Prostate gland (tissue), 2 donors: ENCODE measurements around the gene ST8SIA6. TPM values are rescaled to one million over a fixed set of nuclear protein-coding genes. Genes with fewer than 3 reads are reported as not detected.

Source experiments
- DNase-seq: peaks from one replicate; pipeline ENCODE4 v3.0.0-alpha.2; 2019; ENCODE audit warnings: low spot score
- H3K27ac ChIP-seq, 2 donors: fragments of 200-600 bp; sonication (generic); 2 replicates each; pipeline ENCODE4 v1.5.1; 2017 to 2019
- H3K27me3 ChIP-seq: fragments of 200-600 bp; sonication (generic); replicated peaks from 2 replicates; pipeline ENCODE4 v1.5.1; 2019; ENCODE audit not compliant: insufficient read depth
- H3K36me3 ChIP-seq, 2 donors: fragments of 200-600 bp; sonication (generic); 1 replicate in 1 of 2; 2 replicates in 1 of 2; pipeline versions ENCODE4 v1.5.1 to v1.8.1; 2017 to 2019
- H3K4me1 ChIP-seq: fragments of 200-600 bp; sonication (generic); replicated peaks from 2 replicates; pipeline ENCODE4 v1.5.1; 2019
- H3K4me3 ChIP-seq, 2 donors: fragments of 200-600 bp; sonication (generic); 2 replicates each; pipeline ENCODE4 v1.5.1; 2017 to 2019
- H3K9me3 ChIP-seq: fragments of 200-600 bp; sonication (generic); 2 replicates; pipeline ENCODE4 v1.5.1; 2017
- POLR2A ChIP-seq: fragments of 450-650 bp; IDR thresholded peaks from one replicate; pipeline ENCODE4 v1.6.1; 2016; ENCODE audit warnings: antibody characterized with exemption, mild to moderate bottlenecking
- POLR2AphosphoS5 ChIP-seq: sonication (generic); formaldehyde crosslinking; IDR thresholded peaks from one replicate; pipeline ENCODE4 v1.6.1; 2017; ENCODE audit warnings: antibody characterized with exemption
- WGBS: methylation state at CpG from one replicate; pipeline ENCODE4 v1.1.5; 2018; 5-methylcytosine and 5-hydroxymethylcytosine counted together
- intact Hi-C: fragments of 100-400 bp; cut with DNase I; formaldehyde crosslinking; loops from one replicate; pipeline ENCODE4 v1.14.2; 2022
- total RNA-seq, 2 donors: library from RNA; depleted of rRNA; stranded (reverse); fragments of >200 nt; gene quantifications; one replicate each; pipeline ENCODE4 v1.1.0, GENCODE V29; 2016
- TF ChIP-seq, protein P1 (sequence below), 4 experiments: fragments of 200-600 bp in 2 of 4; fragments of 450-650 bp in 2 of 4; sonication (generic) in 2 of 4; IDR thresholded peaks; 1 replicate in 3 of 4; 2 replicates in 1 of 4; pipeline ENCODE4 v1.5.1; 2016 to 2019; ENCODE audit warnings: antibody characterized with exemption in 4 of 4, mild to moderate bottlenecking in 2 of 4, moderate library complexity in 2 of 4

The ST8SIA6 gene
- total RNA-seq, 2 donors from 2014 or later, result 1.1 to 5.6 TPM

GRCh38 chr10:17375936-17376584 is 78.3 kb downstream of the ST8SIA6 start:
- Histone ChIP-seq H3K27me3 (no peaks in the 10 kb centered on the region), H3K36me3 (no peaks in the 10 kb centered on the region), H3K27ac (no peak overlapping the region), H3K9me3 (no peaks in the 10 kb centered on the region), H3K4me1 (no peaks in the 10 kb centered on the region), H3K4me3 (no peak overlapping the region)
- DNase-seq, result no peak
- 81% methylated on average over 10 of the region's 10 CpGs for WGBS
- intact Hi-C loops, result no loop called here
- TF ChIP-seq, protein P1, sequence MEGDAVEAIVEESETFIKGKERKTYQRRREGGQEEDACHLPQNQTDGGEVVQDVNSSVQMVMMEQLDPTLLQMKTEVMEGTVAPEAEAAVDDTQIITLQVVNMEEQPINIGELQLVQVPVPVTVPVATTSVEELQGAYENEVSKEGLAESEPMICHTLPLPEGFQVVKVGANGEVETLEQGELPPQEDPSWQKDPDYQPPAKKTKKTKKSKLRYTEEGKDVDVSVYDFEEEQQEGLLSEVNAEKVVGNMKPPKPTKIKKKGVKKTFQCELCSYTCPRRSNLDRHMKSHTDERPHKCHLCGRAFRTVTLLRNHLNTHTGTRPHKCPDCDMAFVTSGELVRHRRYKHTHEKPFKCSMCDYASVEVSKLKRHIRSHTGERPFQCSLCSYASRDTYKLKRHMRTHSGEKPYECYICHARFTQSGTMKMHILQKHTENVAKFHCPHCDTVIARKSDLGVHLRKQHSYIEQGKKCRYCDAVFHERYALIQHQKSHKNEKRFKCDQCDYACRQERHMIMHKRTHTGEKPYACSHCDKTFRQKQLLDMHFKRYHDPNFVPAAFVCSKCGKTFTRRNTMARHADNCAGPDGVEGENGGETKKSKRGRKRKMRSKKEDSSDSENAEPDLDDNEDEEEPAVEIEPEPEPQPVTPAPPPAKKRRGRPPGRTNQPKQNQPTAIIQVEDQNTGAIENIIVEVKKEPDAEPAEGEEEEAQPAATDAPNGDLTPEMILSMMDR (IDR thresholded peaks at IDR 0.05), result no peak
- TF ChIP-seq POLR2A (no peak), POLR2AphosphoS5 (no peak)

DNA sequence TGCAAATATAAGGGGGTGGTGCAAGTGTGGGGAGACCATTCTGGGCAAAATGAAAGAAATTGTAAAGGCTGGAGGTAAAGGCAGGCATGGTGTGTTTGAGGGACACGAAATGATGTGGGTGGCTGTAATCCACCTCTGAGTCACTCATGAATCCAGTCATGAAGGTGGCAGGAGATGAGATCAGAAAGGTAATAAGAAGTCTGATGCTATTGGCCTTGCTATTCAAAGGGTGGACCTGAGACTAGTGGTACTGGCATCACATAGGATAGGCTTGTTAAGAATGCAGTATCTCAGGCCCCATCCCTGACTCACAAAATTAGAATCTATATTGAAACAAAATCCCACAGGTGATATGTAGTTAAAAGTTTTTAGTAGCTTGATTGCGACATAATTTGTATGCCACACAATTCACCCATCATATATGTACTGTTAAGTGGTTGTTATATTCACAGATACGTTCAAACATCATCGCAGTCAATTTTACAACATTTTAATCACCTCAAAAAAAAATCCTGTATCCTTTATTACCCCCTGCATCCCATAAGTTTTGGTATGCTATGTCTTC is 85.6 kb downstream of the ST8SIA6 start:
- Histone ChIP-seq H3K27me3 (no peaks in the 10 kb centered on the region), H3K36me3 (no peaks in the 10 kb centered on the region), H3K9me3 (no peaks in the 10 kb centered on the region), H3K27ac (no peak overlapping the region), H3K4me3 (no peak overlapping the region), H3K4me1 (no peaks in the 10 kb centered on the region)
- intact Hi-C loops, result no loop called here
- WGBS, result 93% methylated on average over 4 of the region's 4 CpGs
- DNase-seq, result no peak
- TF ChIP-seq POLR2A, result no peak
- TF ChIP-seq POLR2AphosphoS5, result no peak
- TF ChIP-seq, protein P1 (IDR thresholded peaks at IDR 0.05), result no peak

DNA sequence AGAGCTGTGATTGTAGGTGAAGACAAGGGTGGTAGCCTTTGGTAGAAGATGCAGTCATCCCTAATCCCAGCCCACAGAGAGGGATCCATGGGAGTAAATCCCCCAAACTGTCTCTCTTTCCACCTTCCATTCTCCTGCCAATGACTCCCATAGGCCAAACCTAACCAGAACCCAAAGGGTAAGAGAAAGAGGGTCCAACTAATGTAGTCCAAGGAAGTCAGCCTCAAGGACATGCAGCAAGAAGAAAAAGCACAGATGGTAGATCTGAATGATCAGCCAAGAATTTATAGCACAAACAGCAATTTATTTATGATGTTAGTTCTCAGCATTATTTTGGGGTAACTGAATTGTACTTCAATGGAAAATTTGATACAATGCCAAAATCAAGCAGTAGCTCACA is 87.7 kb downstream of the ST8SIA6 start:
- Histone ChIP-seq H3K4me1 (no peaks in the 10 kb centered on the region), H3K27me3 (no peaks in the 10 kb centered on the region), H3K9me3 (no peaks in the 10 kb centered on the region), H3K27ac (no peak overlapping the region), H3K36me3 (no peaks in the 10 kb centered on the region), H3K4me3 (no peak overlapping the region)
- TF ChIP-seq, protein P1 (IDR thresholded peaks at IDR 0.05), result no peak
- TF ChIP-seq POLR2AphosphoS5 (no peak), POLR2A (no peak)
- no peak for DNase-seq
- intact Hi-C loops, result no loop called here

DNA sequence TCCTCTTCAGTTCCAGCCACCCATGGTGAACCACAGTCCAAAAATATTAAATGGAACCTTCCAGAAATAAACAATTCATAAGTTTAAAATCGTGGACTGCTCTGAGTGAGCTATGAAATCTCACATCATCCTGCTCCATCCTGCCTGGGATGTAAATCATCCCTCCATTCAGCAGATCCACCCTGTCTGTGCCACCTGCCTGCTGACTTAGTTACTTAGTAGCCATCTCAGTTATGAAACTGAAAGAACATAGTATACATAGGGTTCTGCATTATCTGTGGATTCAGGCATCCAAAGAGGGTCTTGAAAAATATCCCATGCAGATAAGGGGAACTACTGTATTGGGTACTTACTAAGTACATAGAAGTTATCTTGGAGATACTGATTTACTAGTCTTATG is 89.0 kb downstream of the ST8SIA6 start:
- H3K4me3 ChIP-seq, result no peak overlapping the region
- 61% methylated on average over 1 of the region's 1 CpG for WGBS
- no peaks in the 10 kb centered on the region for H3K27me3 ChIP-seq
- DNase-seq, result no peak
- intact Hi-C loops, result no loop called here
- TF ChIP-seq POLR2AphosphoS5 (no peak), POLR2A (no peak)
- TF ChIP-seq, protein P1 (IDR thresholded peaks at IDR 0.05), result no peak
- H3K27ac ChIP-seq, result no peak overlapping the region
- H3K4me1 ChIP-seq, result no peaks in the 10 kb centered on the region
- H3K9me3 ChIP-seq, result no peaks in the 10 kb centered on the region
- H3K36me3 ChIP-seq, result no peaks in the 10 kb centered on the region

DNA sequence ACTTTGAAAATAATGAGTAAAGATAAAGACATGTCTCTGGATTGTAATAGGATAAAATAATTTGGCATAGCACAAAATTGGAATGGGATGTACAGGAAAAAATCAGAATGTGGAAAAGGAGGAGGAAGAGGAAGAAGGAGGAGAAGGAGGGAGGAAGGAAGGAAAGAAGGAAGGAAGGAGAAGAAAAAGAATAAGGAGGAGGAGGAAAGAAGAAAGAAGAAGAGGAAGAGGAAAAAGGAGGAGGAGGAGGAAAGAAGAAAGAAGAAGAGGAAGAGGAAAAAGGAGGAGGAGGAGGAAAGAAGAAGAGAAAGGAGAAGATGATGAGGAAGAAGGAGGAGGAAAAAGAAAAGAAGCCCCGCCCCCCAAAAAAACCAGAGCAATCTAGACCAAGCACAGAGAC is 95.9 kb downstream of the ST8SIA6 start:
- intact Hi-C loops, result no loop called here
- no peak for TF ChIP-seq POLR2A
- no peak for TF ChIP-seq POLR2AphosphoS5
- TF ChIP-seq, protein P1 (IDR thresholded peaks at IDR 0.05), result no peak
- no peaks in the 10 kb centered on the region for H3K4me1 ChIP-seq
- H3K4me3 ChIP-seq, result no peak overlapping the region
- H3K36me3 ChIP-seq, result no peaks in the 10 kb centered on the region
- H3K27ac ChIP-seq, result peak overlapping the region in 1 of 2 donors; percentile 70
- 86% methylated on average over 1 of the region's 1 CpG for WGBS
- DNase-seq, result no peak
- H3K9me3 ChIP-seq, result no peaks in the 10 kb centered on the region
- H3K27me3 ChIP-seq, result no peaks in the 10 kb centered on the region
